Stimulated activated CD8-positive, alpha-beta memory T cell treated with anti-CD3 and anti-CD28 coated beads, Interleukin-4, amount 100 ng/mL, for 24 hours (primary cell): Measurements from ENCODE around the gene ZNF81.
A peak's percentile ranks its signal among the peaks of the same experiment; 100 is the strongest.
"Not testable (repeated sequence)": the region's sequence is repeated elsewhere in the genome, so short reads cannot be mapped to it uniquely, and the experiment has no call there.

Experiments used
- DNase-seq: peaks from one replicate; pipeline ENCODE4 v3.0.0-alpha.2; 2020; ENCODE audit warnings: low read depth

ZNF81 gene

GRCh38 chrX:47844117-47844516 is 7.4 kb downstream of the ZNF81 start:
- DNase-seq, result no peak

GRCh38 chrX:47846040-47846439 is 9.3 kb downstream of the ZNF81 start:
- DNase-seq, result no peak

- DNase-seq, result no peak
These were observed 13.1 kb downstream of the ZNF81 start for GRCh38 chrX:47849778-47850177.

GRCh38 chrX:47850389-47850788 is 13.7 kb downstream of the ZNF81 start:
- not testable (repeated sequence) for DNase-seq

GRCh38 chrX:47850901-47851300 is 14.2 kb downstream of the ZNF81 start:
- no peak for DNase-seq

- DNase-seq, result peak; percentile 4
These were observed 17.8 kb downstream of the ZNF81 start for GRCh38 chrX:47854474-47854873.

GRCh38 chrX:47859686-47860085 is 23.0 kb downstream of the ZNF81 start:
- no peak for DNase-seq

- no peak for DNase-seq
These were observed 26.0 kb downstream of the ZNF81 start for GRCh38 chrX:47862680-47863079.

GRCh38 chrX:47863187-47863586 is 26.5 kb downstream of the ZNF81 start:
- no peak for DNase-seq

- DNase-seq, result no peak
These were observed 27.6 kb downstream of the ZNF81 start for GRCh38 chrX:47864300-47864699.

- DNase-seq, result no peak
These were observed 28.1 kb downstream of the ZNF81 start for GRCh38 chrX:47864785-47865184.

GRCh38 chrX:47873123-47873522 is 36.4 kb downstream of the ZNF81 start:
- DNase-seq, result no peak

- no peak for DNase-seq
These were observed 40.6 kb downstream of the ZNF81 start for GRCh38 chrX:47877327-47877726.

GRCh38 chrX:47878198-47878597 is 41.5 kb downstream of the ZNF81 start:
- DNase-seq, result no peak

- DNase-seq, result no peak
These were observed 42.8 kb downstream of the ZNF81 start for GRCh38 chrX:47879463-47879862.

GRCh38 chrX:47880927-47881326 is 44.2 kb downstream of the ZNF81 start:
- DNase-seq, result no peak

- no peak for DNase-seq
These were observed 48.8 kb downstream of the ZNF81 start for GRCh38 chrX:47885501-47885900.

- DNase-seq, result no peak
These were observed 61.3 kb downstream of the ZNF81 start for GRCh38 chrX:47898024-47898423.

GRCh38 chrX:47900833-47901232 is 64.1 kb downstream of the ZNF81 start:
- DNase-seq, result no peak

- no peak for DNase-seq
These were observed 65.5 kb downstream of the ZNF81 start for GRCh38 chrX:47902161-47902560.

- no peak for DNase-seq
These were observed 79.3 kb downstream of the ZNF81 start for GRCh38 chrX:47915886-47916493.

- DNase-seq, result no peak
These were observed 81.6 kb downstream of the ZNF81 start for GRCh38 chrX:47918274-47918673.

- DNase-seq, result no peak
These were observed 90.5 kb downstream of the ZNF81 start for GRCh38 chrX:47927212-47927611.

GRCh38 chrX:47931970-47932369 is 95.3 kb downstream of the ZNF81 start:
- not testable (repeated sequence) for DNase-seq

GRCh38 chrX:47933946-47934345 is 97.2 kb downstream of the ZNF81 start:
- no peak for DNase-seq
